Lower leg skin (tissue), 4 donors: ENCODE results near the gene DDB1. TPM values are rescaled to one million over a fixed set of nuclear protein-coding genes. Genes with fewer than 3 reads are reported as not detected.
A peak's percentile ranks its signal among the peaks of the same experiment; 100 is the strongest.

Experiments used
- DNase-seq, 2 donors: peaks; one replicate each; pipeline ENCODE4 v3.0.0-alpha.2; 2019; ENCODE audit warnings: low spot score in 2 of 2
- H3K4me3 ChIP-seq: fragments of 200-600 bp; sonication (generic); 2 replicates; pipeline ENCODE4 v1.5.1; 2017; ENCODE audit warnings: mild to moderate bottlenecking, low read depth; ENCODE audit not compliant: poor library complexity, severe bottlenecking
- POLR2A ChIP-seq, 2 donors: fragments of 450-650 bp; IDR thresholded peaks; one replicate each; pipeline ENCODE4 v1.6.1; 2016 to 2017; ENCODE audit warnings: antibody characterized with exemption in 2 of 2, mild to moderate bottlenecking in 1 of 2, moderate library complexity in 1 of 2
- WGBS, 2 donors: methylation state at CpG; one replicate each; pipeline ENCODE4 v1.1.5; 2018; 5-methylcytosine and 5-hydroxymethylcytosine counted together
- intact Hi-C: fragments of 100-400 bp; cut with DNase I; formaldehyde crosslinking; loops from one replicate; pipeline ENCODE4 v1.15.0; 2023; ENCODE audit warnings: low total_unique reads
- total RNA-seq, 4 donors: library from RNA; depleted of rRNA; stranded (reverse); fragments of >200 nt; gene quantifications; one replicate each; pipeline ENCODE4 v1.1.0, GENCODE V29; 2016
- TF ChIP-seq, protein P1 (sequence below), 3 donors: fragments of 450-650 bp; IDR thresholded peaks; one replicate each; pipeline ENCODE4 v1.5.1; 2016; ENCODE audit warnings: antibody characterized with exemption in 3 of 3, mild to moderate bottlenecking in 3 of 3, moderate library complexity in 2 of 3

DDB1 gene
- total RNA-seq, 4 donors from 2014 or later = 166 to 204 (median 185) TPM

DNA sequence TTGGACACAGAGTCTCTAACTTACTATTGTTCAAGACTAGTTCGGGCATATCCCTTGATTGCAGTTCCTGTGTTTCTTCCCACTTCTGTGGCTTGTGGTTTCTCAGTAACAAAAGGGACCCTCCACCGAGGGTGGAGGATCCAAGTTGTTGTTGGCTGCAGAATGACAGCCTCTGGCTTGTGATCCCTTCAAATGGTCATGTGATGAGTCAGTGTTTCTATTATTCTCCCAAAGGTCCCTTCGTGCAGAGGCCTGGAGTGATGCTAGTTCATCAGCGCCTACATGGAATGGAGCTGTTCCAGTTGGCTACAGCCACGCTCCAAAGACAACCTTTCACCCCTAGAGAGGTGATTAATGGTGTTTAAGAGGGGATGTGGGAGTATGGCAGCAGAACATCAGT lies 35.2 kb downstream of the DDB1 start:
- H3K4me3 ChIP-seq = no peak overlapping the region
- WGBS, 2 donors = 17 to 32% methylated on average over 5 of the region's 5 CpGs
- TF ChIP-seq POLR2A (IDR thresholded peaks at IDR 0.05) = no peak
- TF ChIP-seq, protein P1, sequence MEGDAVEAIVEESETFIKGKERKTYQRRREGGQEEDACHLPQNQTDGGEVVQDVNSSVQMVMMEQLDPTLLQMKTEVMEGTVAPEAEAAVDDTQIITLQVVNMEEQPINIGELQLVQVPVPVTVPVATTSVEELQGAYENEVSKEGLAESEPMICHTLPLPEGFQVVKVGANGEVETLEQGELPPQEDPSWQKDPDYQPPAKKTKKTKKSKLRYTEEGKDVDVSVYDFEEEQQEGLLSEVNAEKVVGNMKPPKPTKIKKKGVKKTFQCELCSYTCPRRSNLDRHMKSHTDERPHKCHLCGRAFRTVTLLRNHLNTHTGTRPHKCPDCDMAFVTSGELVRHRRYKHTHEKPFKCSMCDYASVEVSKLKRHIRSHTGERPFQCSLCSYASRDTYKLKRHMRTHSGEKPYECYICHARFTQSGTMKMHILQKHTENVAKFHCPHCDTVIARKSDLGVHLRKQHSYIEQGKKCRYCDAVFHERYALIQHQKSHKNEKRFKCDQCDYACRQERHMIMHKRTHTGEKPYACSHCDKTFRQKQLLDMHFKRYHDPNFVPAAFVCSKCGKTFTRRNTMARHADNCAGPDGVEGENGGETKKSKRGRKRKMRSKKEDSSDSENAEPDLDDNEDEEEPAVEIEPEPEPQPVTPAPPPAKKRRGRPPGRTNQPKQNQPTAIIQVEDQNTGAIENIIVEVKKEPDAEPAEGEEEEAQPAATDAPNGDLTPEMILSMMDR (IDR thresholded peaks at IDR 0.05) = no peak
- peak in 1 of 2 donors; percentile 38 for DNase-seq
- intact Hi-C loops = no loop called here

DNA sequence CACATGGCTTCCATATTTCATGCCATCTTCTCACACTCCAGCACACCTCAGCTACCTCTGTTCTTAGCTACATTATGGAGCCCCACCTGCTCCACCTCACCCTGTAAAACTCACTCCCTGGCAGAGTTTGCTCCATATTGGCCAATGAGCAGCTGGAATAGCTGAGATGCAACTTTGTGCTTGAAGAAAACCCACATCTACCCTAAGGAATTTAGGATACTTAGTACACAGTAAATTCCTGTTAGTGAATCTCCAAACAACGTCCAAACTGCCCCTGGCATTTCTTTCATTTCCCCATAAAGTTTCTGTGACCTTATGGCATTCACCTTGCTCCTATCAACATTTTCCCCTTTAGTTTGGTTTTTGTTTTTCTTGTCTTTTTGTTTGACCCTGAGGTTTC lies 35.6 kb downstream of the DDB1 start:
- DNase-seq = no peak
- intact Hi-C loops = no loop called here
- TF ChIP-seq, protein P1 (IDR thresholded peaks at IDR 0.05) = no peak
- TF ChIP-seq POLR2A (IDR thresholded peaks at IDR 0.05) = no peak
- 4 to 24% methylated on average over 1 of the region's 1 CpG for WGBS, 2 donors
- H3K4me3 ChIP-seq = no peak overlapping the region

DNA sequence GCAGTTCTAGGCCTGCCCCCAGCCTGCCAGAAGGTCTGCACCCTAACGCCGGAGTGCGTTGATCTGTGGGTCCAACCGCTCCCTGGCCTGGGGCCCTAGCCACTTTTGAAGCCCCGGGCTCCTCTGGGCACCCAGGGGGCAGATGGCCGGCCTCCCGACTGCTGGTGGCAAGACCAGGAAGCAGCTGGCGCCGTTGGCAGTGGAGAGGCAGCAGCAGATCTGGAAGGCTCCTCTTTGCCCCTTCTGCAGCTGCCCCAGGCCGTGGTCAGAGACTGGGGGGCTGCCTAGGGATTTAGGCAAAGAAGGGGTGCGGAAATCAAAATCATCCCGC lies 37.3 kb downstream of the DDB1 start:
- DNase-seq = no peak
- H3K4me3 ChIP-seq = no peak overlapping the region
- TF ChIP-seq POLR2A (IDR thresholded peaks at IDR 0.05) = no peak
- WGBS, 2 donors = 52 to 56% methylated on average over 10 to 12 of the region's 12 CpGs
- intact Hi-C loops = no loop called here

DNA sequence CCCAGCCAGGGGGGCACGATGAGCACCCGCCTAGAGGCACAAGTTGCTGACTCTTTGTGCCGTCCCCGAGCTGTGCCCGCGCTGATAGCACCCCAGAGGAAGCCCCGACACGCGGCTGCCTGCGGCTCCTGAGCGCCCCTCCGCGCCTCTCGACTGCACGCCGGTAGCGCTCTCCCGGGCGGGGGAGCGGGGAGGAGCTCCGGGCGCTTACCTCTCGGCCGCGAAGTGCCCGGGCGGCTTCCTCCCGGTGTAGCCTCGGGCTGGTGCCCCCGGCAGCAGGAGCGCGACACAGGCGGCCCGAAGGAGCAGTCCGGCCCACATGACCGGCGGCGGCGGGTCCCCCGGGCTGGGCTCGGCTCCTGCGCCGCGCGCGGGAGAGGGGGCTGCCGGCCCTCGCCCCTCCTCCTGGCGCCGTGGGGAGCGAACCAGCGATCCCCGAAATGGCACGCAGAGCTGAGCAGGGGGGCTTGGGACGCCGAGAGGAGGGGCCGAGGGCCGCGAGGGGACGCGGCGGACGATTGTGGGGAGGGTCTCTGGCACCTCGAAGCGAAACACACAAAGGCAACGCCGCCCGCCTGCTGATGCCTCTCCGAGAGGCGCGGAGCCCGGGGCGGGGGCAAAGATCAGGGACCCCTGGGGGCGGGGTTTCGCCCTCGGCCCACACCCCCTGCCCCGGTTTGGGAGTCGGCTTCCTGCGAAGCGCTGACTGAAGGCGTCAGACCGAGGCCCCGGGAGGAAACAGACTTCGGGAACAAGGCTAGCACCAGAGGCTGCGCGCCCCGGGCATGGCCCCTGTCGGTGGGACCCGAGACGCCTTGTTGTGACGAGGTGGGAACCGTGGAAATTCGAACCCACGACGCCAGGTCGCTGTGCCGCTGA lies 37.9 kb downstream of the DDB1 start, which contains the start of gene VWCE:
Gene VWCE (minus strand): TSS at position 600 of the 879 bp plus-strand sequence. CDS start 279 bp downstream, at position 321.
- TF ChIP-seq POLR2A (IDR thresholded peaks at IDR 0.05) = no peak
- TF ChIP-seq, protein P1 (IDR thresholded peaks at IDR 0.05) = no peak
- intact Hi-C loops = no loop called here
- 0 to 5% methylated on average over 2 to 54 of the region's 97 CpGs for WGBS, 2 donors
- peak within 1 kb of the TSS; percentile 33 for H3K4me3 ChIP-seq
- DNase-seq = no peak

DNA sequence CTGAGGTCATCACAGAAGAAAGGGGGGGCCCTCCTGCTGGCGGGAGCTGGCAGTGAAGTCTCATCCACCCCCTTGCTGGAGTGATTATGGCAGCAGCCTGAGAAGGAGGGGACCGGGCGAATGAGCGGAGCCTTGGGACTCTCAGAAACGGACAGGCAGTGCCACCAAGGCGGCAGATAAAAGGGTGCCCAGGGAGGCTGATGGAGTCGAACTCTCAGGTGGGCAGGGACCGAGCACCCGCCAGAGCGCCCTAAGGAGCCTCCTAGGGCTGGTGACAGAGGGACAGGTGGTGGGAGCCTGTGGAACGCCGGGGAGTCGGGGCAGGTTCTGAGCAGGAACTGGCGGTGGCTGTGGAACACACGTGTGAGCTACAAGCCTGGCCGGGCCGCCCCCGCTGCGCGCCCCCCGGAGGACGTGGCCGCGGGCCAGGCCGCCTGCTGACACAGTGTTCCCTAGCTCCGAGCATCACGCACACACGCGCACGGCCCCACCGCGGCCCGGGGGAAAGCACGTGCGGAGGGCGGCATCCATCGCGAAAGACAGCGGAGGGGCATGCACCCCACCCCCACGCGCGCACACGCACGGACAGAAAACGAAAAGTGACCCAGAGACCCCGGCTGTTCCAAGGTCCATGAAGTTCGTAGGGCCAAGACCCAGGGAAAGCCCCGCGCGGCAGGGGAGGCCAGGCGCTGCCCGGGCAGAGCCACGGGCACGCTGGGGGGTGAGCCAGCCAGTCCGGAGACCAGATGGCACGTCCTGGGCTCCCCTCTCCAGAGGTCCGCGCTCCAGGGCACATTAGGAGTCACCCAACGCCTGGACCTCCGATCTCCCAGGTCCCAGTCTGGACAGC lies 38.8 kb downstream of the DDB1 start:
- intact Hi-C loops = no loop called here
- DNase-seq = peak in 1 of 2 donors; percentile 90
- peak overlapping the region; percentile 33 for H3K4me3 ChIP-seq
- 0 to 1% methylated on average over 33 to 58 of the region's 60 CpGs for WGBS, 2 donors
- no peak for TF ChIP-seq POLR2A (IDR thresholded peaks at IDR 0.05)
- TF ChIP-seq, protein P1 (IDR thresholded peaks at IDR 0.05) = no peak

DNA sequence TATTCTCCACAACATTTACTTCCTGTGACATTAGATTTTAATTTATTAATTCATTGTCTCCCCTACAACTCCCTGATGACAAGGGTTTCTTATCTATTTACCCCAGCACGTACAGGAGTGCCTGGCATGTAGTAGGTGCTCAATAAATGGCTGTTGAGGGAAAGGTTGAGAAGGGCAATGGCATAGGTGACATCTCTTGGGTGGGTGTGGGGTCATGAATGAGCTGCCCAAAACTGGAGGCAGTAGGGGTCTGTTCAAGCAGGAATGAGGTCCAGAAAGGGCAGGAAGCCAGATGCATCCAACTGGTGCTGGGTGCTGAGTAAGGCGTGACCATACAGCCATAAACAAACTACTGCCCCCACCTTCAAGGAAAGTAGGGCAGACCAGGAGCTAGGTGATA lies 40.5 kb downstream of the DDB1 start:
- intact Hi-C loops = no loop called here
- WGBS, 2 donors = 94 to 95% methylated on average over 2 of the region's 2 CpGs
- no peak for DNase-seq
- no peak overlapping the region for H3K4me3 ChIP-seq
- TF ChIP-seq, protein P1 (IDR thresholded peaks at IDR 0.05) = no peak
- TF ChIP-seq POLR2A (IDR thresholded peaks at IDR 0.05) = no peak
